Mammary epithelial cell (primary cell): Measurements from ENCODE around the gene IFI27L1.

ENCODE experiments used
- EZH2 ChIP-seq: IDR thresholded peaks from 2 replicates; pipeline ENCODE4 v1.6.1; 2012; ENCODE audit warnings: low read length, inconsistent platforms, borderline replicate concordance
- TF ChIP-seq, protein P1 (sequence below), 2 donors: IDR thresholded peaks in 1 of 2; conservative IDR thresholded peaks in 1 of 2; 2 replicates each; pipeline ENCODE4 v1.5.1; 2011 to 2012; ENCODE audit warnings: inconsistent platforms in 2 of 2, low read length in 2 of 2, mild to moderate bottlenecking in 2 of 2, control low read depth in 1 of 2, low read depth in 1 of 2; ENCODE audit not compliant: insufficient read depth in 1 of 2; ENCODE audit errors: extremely low read depth in 1 of 2

DNA sequence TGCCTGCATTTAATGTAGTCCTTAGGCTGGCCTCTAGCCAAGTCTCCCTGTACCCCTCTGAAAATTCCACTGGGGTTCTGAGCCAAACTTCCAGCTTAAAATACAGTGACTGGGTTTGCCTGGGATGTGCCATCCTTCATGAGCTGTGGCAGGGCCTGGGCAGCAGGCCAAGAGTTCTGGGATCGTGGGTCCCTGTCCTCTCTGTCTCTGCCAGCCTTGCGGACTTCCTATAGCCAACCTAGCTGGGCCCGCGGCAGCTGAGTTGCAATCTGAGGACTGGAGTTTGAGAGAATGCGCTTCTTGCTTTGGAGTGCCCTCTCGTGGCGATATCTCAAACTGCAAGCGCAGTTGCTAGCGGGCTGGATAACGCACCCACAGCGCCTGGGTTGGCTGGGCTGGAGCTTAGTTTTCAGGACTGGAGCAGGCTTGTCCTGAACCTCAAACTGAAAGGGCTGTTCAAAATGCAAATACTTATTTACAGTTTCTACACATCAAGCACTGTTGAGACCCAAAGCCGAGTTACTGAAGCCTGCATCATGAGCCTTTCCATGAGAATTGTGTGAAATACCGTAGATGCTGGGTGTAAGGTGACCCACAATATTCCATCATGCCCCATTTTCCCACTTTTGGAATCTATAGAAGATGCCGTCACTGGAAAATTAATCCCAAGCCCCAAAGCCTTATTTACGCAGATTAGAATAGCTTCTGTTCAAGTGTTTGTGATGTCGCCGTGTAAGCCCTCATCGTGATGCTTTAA lies 55.6 kb downstream of the IFI27L1 start:
- TF ChIP-seq, protein P1, sequence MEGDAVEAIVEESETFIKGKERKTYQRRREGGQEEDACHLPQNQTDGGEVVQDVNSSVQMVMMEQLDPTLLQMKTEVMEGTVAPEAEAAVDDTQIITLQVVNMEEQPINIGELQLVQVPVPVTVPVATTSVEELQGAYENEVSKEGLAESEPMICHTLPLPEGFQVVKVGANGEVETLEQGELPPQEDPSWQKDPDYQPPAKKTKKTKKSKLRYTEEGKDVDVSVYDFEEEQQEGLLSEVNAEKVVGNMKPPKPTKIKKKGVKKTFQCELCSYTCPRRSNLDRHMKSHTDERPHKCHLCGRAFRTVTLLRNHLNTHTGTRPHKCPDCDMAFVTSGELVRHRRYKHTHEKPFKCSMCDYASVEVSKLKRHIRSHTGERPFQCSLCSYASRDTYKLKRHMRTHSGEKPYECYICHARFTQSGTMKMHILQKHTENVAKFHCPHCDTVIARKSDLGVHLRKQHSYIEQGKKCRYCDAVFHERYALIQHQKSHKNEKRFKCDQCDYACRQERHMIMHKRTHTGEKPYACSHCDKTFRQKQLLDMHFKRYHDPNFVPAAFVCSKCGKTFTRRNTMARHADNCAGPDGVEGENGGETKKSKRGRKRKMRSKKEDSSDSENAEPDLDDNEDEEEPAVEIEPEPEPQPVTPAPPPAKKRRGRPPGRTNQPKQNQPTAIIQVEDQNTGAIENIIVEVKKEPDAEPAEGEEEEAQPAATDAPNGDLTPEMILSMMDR (conservative IDR thresholded peaks at IDR 0.05 in 1 of 2, IDR thresholded peaks at IDR 0.05 in 1 of 2; ENCODE audit: extremely low read depth in 1 of 2, insufficient read depth in 1 of 2, low read depth in 1 of 2, low read length in 2 of 2), result peak; percentile 97 to 98
- no peak for TF ChIP-seq EZH2
